Measurements from ENCODE around the gene HSD17B14. TPM values are rescaled to one million over a fixed set of nuclear protein-coding genes. Genes with fewer than 3 reads are reported as not detected.
"Not testable (repeated sequence)": the region's sequence is repeated elsewhere in the genome, so short reads cannot be mapped to it uniquely, and the experiment has no call there.

Gene HSD17B14
- total and polyA plus RNA-seq, 2 experiments from 2014 or later = 31.7 to 43.1 TPM

GRCh38 chr19:48872884-48873475 lies 36.7 kb upstream of the HSD17B14 start:
- Histone ChIP-seq H3K27me3 (no peaks in the 10 kb centered on the region), H3K27ac (peak overlapping the region; percentile 99), H3K4me1 (ENCODE audit: low read depth) (peaks cover 43% of the 10 kb centered on the region), H3K36me3 (peaks cover 13% of the 10 kb centered on the region), H3K4me3 (peak overlapping the region; percentile 68), H3K9me3 (ENCODE audit: low read depth) (no peaks in the 10 kb centered on the region)
- peak; percentile 93 to 96 for DNase-seq (ENCODE audit: low read depth in 1 of 2, low spot score in 1 of 2)
- no peak for TF ChIP-seq CTCF (IDR thresholded peaks at IDR 0.05; ENCODE audit: low read depth, low read length)

GRCh38 chr19:48872182-48872883 lies 36.0 kb upstream of the HSD17B14 start, which contains the start of gene PPP1R15A:
Gene PPP1R15A (plus strand): TSS chr19:48872421. CDS start chr19:48873234, 813 bp downstream.
- DNase-seq (ENCODE audit: low read depth in 1 of 2, low spot score in 1 of 2) = peak; percentile 96 to 98
- Histone ChIP-seq H3K27me3 (no peaks in the 10 kb centered on the region), H3K4me3 (peak within 1 kb of the TSS; percentile 68), H3K4me1 (ENCODE audit: low read depth) (peaks cover 50% of the 10 kb centered on the region), H3K9me3 (ENCODE audit: low read depth) (no peaks in the 10 kb centered on the region), H3K36me3 (peaks cover 13% of the 10 kb centered on the region), H3K27ac (peak within 1 kb of the TSS; percentile 99)
- TF ChIP-seq CTCF (IDR thresholded peaks at IDR 0.05; ENCODE audit: low read depth, low read length) = no peak

GRCh38 chr19:48871471-48872181 lies 35.3 kb upstream of the HSD17B14 start:
- Histone ChIP-seq H3K4me1 (ENCODE audit: low read depth) (peaks cover 57% of the 10 kb centered on the region), H3K27ac (peak overlapping the region; percentile 28), H3K36me3 (peaks cover 13% of the 10 kb centered on the region)
- not testable (repeated sequence) for H3K9me3 ChIP-seq (ENCODE audit: low read depth); DNase-seq (ENCODE audit: low read depth in 1 of 2, low spot score in 1 of 2); H3K4me3 ChIP-seq; H3K27me3 ChIP-seq

- no peak for DNase-seq (ENCODE audit: low read depth in 1 of 2, low spot score in 1 of 2)
- Histone ChIP-seq H3K27me3 (no peaks in the 10 kb centered on the region), H3K4me3 (no peak overlapping the region), H3K9me3 (ENCODE audit: low read depth) (no peaks in the 10 kb centered on the region), H3K4me1 (ENCODE audit: low read depth) (peaks cover 46% of the 10 kb centered on the region), H3K27ac (no peak overlapping the region), H3K36me3 (peaks cover 9% of the 10 kb centered on the region)
- TF ChIP-seq CTCF (IDR thresholded peaks at IDR 0.05; ENCODE audit: low read depth, low read length) = no peak
These were observed 33.8 kb upstream of the HSD17B14 start for GRCh38 chr19:48870048-48870447.

- DNase-seq (ENCODE audit: low read depth in 1 of 2, low spot score in 1 of 2) = peak in 1 of 2 donors; percentile 71
- Histone ChIP-seq H3K27me3 (no peaks in the 10 kb centered on the region), H3K27ac (peak within 1 kb of the TSS; percentile 88), H3K4me1 (ENCODE audit: low read depth) (peaks cover 29% of the 10 kb centered on the region), H3K36me3 (peaks cover 6% of the 10 kb centered on the region), H3K9me3 (ENCODE audit: low read depth) (no peaks in the 10 kb centered on the region), H3K4me3 (no peak within 1 kb of the TSS)
- no peak for TF ChIP-seq CTCF (IDR thresholded peaks at IDR 0.05; ENCODE audit: low read depth, low read length)
These were observed 32.0 kb upstream of the HSD17B14 start, which contains the start of gene PLEKHA4 for GRCh38 chr19:48868114-48868886. Gene PLEKHA4 (minus strand): TSS chr19:48868617. CDS start chr19:48867620, 997 bp downstream.
